K562 (cell line): ENCODE measurements around the gene CEP192. TPM values are rescaled to one million over a fixed set of nuclear protein-coding genes. Genes with fewer than 3 reads are reported as not detected.

Experiments
- BHLHE40 ChIP-seq: IDR thresholded peaks from 2 replicates; pipeline ENCODE4 v1.6.1; 2011; ENCODE audit warnings: low read length, improper control_type of control experiment
- PCBP2 ChIP-seq: fragments of 200-400 bp; formaldehyde crosslinking; IDR thresholded peaks from 2 replicates; pipeline ENCODE4 v1.6.1; 2018; ENCODE audit warnings: low read length, low read depth, mild to moderate bottlenecking, moderate library complexity; ENCODE audit not compliant: poor library complexity, severe bottlenecking
- ZFP36 ChIP-seq: fragments of 150-350 bp; IDR thresholded peaks from 2 replicates; pipeline ENCODE4 v1.6.1; 2018; ENCODE audit warnings: low read length, low read depth; ENCODE audit not compliant: partially characterized antibody
- polyA plus RNA-seq, 8 experiments: library from polyadenylated mRNA; depleted of rRNA in 4 of 8; stranded (reverse) in 5 of 8; unstranded in 3 of 8; fragments of >200 nt; fragmentation: Nextera tagmentation in 2 of 8; fragmentation: Illumina TruSeq in 1 of 8; extraction: Ambion mirVana in 2 of 8; extraction: Trizol in 1 of 8; gene quantifications; 2 replicates each; pipeline versions ENCODE4 v1.2.1 to v1.2.3, GENCODE V29; 2011 to 2014; ENCODE audit warnings: inconsistent platforms in 1 of 8, missing spikeins in 1 of 8
- total RNA-seq, 7 experiments: library from RNA; depleted of rRNA in 6 of 7; stranded (reverse); fragments of >200 nt in 6 of 7; fragmentation: Illumina TruSeq in 2 of 7; extraction: Trizol in 2 of 7; gene quantifications; 2 replicates each; pipeline versions ENCODE4 v1.2.1 to v1.2.3, GENCODE V29; 2011 to 2021; ENCODE audit warnings: low replicate concordance in 1 of 7
- TF ChIP-seq, protein P1 (sequence below), 2 experiments: fragments of 450-650 bp in 1 of 2; IDR thresholded peaks; 2 replicates each; pipeline ENCODE4 v1.6.1; 2011 to 2017; ENCODE audit warnings: low read depth in 2 of 2, antibody characterized with exemption in 1 of 2, borderline replicate concordance in 1 of 2, low read length in 1 of 2, mild to moderate bottlenecking in 1 of 2, mixed read lengths in 1 of 2; ENCODE audit not compliant: control insufficient read depth in 1 of 2
- TF ChIP-seq, protein P2 (sequence below): fragments of 250-450 bp; sonication (Bioruptor Pico); IDR thresholded peaks from 2 replicates; pipeline ENCODE4 v1.5.1; 2021; ENCODE audit warnings: mild to moderate bottlenecking
- TF ChIP-seq, protein P3 (sequence below): conservative IDR thresholded peaks from 2 replicates; pipeline ENCODE4 v1.6.1; 2011; ENCODE audit warnings: low read depth, mild to moderate bottlenecking, low read length; ENCODE audit not compliant: control insufficient read depth
- TF ChIP-seq, protein P4 (sequence below): sonication (generic); formaldehyde crosslinking; IDR thresholded peaks from 2 replicates; pipeline ENCODE4 v1.8.0; 2022; ENCODE audit warnings: mild to moderate bottlenecking, missing genetic modification reagents, borderline replicate concordance
- TF ChIP-seq, protein P5 (sequence below): sonication (generic); formaldehyde crosslinking; IDR thresholded peaks from 2 replicates; pipeline ENCODE4 v1.8.0; 2022; ENCODE audit warnings: missing genetic modification reagents, mild to moderate bottlenecking, borderline replicate concordance

CEP192 gene
- total and polyA plus RNA-seq, 9 of the 15 experiments (the other 6 are each of a cell fraction or from before 2014, with no cell fraction given), result 14.4 to 54.4 (median 35.8) TPM

DNA sequence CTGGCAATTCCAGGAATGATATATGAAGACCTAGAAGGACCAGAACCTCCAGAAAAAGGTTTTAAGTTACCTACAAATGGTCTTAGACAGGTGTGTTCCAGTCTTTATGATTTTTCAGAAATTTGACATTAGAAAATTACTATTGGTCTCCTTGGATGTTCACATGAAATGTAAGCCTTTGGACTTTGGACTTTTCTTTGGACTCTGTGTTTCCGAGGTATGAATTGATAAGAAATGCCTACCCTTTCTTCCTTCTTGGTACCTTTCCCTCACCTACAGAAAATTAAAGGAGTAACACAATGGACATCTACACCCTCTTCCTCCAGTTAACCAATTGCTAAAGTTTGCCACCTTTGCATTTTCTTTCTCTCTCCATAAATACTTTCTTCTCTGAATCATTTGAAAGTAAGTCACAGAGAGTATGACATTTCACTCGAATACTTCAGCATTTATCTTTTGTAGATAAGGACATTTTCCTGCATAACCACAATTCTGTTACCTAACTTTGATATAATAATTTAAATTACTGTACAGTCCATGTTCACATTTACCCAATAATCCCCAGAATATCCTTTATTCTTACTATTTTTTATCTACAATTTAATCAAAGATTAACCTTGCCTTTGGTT is 26.2 kb downstream of the CEP192 start (continued):
- TF ChIP-seq, protein P1, sequence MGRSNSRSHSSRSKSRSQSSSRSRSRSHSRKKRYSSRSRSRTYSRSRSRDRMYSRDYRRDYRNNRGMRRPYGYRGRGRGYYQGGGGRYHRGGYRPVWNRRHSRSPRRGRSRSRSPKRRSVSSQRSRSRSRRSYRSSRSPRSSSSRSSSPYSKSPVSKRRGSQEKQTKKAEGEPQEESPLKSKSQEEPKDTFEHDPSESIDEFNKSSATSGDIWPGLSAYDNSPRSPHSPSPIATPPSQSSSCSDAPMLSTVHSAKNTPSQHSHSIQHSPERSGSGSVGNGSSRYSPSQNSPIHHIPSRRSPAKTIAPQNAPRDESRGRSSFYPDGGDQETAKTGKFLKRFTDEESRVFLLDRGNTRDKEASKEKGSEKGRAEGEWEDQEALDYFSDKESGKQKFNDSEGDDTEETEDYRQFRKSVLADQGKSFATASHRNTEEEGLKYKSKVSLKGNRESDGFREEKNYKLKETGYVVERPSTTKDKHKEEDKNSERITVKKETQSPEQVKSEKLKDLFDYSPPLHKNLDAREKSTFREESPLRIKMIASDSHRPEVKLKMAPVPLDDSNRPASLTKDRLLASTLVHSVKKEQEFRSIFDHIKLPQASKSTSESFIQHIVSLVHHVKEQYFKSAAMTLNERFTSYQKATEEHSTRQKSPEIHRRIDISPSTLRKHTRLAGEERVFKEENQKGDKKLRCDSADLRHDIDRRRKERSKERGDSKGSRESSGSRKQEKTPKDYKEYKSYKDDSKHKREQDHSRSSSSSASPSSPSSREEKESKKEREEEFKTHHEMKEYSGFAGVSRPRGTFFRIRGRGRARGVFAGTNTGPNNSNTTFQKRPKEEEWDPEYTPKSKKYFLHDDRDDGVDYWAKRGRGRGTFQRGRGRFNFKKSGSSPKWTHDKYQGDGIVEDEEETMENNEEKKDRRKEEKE (IDR thresholded peaks at IDR 0.05; ENCODE audit: borderline replicate concordance in 1 of 2, control insufficient read depth in 1 of 2, low read depth in 2 of 2, low read length in 1 of 2), result no peak
- TF ChIP-seq, protein P2, sequence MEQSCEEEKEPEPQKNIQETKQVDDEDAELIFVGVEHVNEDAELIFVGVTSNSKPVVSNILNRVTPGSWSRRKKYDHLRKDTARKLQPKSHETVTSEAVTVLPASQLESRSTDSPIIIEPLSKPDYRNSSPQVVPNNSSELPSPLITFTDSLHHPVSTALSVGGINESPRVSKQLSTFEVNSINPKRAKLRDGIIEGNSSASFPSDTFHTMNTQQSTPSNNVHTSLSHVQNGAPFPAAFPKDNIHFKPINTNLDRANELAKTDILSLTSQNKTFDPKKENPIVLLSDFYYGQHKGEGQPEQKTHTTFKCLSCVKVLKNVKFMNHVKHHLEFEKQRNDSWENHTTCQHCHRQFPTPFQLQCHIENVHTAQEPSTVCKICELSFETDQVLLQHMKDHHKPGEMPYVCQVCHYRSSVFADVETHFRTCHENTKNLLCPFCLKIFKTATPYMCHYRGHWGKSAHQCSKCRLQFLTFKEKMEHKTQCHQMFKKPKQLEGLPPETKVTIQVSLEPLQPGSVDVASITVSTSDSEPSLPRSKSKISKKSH (CRISPR knock-in tag), result no peak
- TF ChIP-seq, protein P3, sequence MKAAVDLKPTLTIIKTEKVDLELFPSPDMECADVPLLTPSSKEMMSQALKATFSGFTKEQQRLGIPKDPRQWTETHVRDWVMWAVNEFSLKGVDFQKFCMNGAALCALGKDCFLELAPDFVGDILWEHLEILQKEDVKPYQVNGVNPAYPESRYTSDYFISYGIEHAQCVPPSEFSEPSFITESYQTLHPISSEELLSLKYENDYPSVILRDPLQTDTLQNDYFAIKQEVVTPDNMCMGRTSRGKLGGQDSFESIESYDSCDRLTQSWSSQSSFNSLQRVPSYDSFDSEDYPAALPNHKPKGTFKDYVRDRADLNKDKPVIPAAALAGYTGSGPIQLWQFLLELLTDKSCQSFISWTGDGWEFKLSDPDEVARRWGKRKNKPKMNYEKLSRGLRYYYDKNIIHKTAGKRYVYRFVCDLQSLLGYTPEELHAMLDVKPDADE, result no peak
- TF ChIP-seq ZFP36 (no peak), BHLHE40 (no peak), PCBP2 (no peak)
- TF ChIP-seq, protein P4, sequence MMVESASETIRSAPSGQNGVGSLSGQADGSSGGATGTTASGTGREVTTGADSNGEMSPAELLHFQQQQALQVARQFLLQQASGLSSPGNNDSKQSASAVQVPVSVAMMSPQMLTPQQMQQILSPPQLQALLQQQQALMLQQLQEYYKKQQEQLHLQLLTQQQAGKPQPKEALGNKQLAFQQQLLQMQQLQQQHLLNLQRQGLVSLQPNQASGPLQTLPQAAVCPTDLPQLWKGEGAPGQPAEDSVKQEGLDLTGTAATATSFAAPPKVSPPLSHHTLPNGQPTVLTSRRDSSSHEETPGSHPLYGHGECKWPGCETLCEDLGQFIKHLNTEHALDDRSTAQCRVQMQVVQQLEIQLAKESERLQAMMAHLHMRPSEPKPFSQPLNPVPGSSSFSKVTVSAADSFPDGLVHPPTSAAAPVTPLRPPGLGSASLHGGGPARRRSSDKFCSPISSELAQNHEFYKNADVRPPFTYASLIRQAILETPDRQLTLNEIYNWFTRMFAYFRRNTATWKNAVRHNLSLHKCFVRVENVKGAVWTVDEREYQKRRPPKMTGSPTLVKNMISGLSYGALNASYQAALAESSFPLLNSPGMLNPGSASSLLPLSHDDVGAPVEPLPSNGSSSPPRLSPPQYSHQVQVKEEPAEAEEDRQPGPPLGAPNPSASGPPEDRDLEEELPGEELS (CRISPR knock-in tag), result no peak
- TF ChIP-seq, protein P5, sequence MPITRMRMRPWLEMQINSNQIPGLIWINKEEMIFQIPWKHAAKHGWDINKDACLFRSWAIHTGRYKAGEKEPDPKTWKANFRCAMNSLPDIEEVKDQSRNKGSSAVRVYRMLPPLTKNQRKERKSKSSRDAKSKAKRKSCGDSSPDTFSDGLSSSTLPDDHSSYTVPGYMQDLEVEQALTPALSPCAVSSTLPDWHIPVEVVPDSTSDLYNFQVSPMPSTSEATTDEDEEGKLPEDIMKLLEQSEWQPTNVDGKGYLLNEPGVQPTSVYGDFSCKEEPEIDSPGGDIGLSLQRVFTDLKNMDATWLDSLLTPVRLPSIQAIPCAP, result no peak
- TF ChIP-seq, all 486 proteins: peak for 0
